Urothelium cell line (cell line): ENCODE measurements around the gene FKBP2.
A peak's percentile ranks its signal among the peaks of the same experiment; 100 is the strongest.
"Not testable (repeated sequence)": the region's sequence is repeated elsewhere in the genome, so short reads cannot be mapped to it uniquely, and the experiment has no call there.

Source experiments
- DNase-seq: peaks from one replicate; pipeline ENCODE4 v3.0.0; 2011; ENCODE audit warnings: low spot score, mixed read lengths
- FAIRE-seq: peaks from 2 replicates; lab custom pipeline; 2011; peaks lifted over from hg19 to GRCh38; lab: Jason Lieb, UNC

The FKBP2 gene

DNA sequence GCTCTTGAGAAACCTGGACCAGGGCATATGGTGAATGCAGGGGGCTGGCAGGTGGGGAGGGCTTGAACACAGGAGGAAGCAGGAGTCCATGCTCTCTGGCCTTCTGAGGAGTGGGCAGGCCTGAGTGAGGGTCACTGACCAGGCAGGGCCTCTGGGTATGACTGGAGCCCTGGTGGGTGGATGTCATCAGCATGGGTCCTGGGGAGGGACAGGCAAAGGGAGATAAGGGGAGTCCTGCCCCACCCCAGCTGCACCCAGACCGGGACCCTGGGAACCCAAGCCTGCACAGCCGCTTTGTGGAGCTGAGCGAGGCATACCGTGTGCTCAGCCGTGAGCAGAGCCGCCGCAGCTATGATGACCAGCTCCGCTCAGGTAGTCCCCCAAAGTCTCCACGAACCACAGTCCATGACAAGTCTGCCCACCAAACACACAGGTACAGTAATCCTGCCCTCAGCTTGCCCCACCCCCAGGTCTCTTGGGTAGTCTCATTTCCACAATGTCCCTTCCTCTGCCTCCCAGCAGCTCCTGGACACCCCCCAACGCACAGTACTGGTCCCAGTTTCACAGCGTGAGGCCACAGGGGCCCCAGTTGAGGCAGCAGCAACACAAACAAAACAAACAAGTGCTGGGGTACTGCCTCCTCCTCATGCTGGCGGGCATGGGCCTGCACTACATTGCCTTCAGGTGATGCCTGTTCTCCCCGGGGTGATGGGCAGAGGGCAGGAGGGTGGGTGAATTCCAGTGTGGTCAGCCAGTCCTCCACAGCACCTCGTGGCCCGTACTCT is 8.5 kb upstream of the FKBP2 start:
- DNase-seq = no peak
- FAIRE-seq = no peak

DNA sequence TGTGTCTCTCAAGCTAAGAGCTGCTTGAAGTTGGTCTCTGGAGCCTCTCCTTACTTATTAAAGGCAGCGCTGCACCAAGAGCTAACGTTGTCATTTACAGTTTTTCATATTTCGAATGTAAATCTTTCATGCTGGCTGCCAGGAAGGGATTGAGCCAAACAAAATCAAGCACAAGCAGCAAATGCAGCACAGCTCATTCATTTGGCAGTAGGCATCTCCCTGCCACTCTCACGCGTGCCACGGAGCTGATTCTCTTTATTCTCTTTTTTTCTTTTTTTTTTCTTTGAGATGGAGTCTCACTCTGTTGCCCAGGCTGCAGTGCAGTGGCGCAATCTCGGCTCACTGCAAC is 8.0 kb upstream of the FKBP2 start:
- FAIRE-seq = no peak
- DNase-seq = no peak

DNA sequence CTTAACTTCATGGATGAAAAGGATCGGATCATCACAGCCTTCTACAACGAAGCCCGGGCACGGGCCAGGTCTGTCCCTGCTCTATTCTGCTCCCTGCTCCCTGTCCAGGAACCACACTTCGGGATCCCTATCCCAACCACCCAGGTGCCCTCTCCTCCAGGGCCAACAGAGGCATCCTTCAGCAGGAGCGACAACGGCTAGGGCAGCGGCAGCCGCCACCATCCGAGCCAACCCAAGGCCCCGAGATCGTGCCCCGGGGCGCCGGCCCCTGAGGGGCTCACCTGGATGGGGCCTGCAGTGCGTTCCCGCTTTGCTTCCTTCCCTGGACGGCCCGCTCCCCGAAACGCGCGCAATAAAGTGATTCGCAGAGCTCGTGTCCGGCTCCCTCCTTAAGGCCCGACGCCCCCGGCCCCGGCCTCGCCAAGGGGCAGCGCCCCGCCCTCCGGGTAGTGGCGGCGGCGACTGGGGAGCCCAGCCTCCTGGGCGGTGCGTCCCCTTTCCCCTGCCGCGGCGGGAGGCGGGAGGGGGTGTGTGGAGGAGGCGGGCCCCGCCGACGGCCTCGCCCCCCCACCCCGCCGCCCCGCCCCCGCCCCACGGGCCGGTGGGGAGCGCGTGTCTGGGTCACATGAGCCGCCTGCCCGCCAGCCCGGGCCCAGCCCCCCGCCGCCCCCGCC is 6.8 kb upstream of the FKBP2 start, which contains the start of gene VEGFB:
VEGFB (plus strand) TSS at position 672 of the 674 bp plus-strand sequence. CDS start 250 bp downstream, outside the sequence.
- FAIRE-seq = no peak

DNA sequence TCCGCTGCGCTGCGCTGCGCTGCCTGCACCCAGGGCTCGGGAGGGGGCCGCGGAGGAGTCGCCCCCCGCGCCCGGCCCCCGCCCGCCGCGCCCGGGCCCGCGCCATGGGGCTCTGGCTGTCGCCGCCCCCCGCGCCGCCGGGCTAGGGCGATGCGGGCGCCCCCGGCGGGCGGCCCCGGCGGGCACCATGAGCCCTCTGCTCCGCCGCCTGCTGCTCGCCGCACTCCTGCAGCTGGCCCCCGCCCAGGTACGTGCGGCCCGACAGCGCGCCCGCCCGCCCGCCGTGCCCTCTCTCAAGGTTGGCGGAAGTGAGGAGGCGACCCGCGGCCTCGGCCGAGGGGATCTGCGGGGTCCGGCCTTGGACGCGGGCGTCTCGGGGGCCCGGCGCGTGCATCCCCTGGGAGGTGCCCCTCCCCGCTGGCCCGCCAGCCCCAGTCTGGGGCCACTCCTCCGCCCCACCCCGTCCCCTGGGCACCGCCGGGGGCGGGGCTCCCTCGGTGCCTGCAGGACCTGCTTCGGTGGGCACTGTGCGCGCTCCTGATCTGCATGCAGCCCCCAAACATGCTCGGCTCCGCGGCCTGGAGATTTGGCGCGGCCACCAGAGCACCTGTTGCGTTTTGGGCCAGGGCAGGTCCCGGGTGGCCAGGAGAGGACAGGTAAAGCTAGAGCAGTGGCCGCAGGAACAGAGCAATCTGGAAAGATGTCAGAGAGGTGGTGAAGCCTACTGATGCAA is 6.1 kb upstream of the FKBP2 start:
- DNase-seq = peak; percentile 71
- FAIRE-seq = no peak

More for the DNA sequence above, 6.8 kb upstream of the FKBP2 start, which contains the start of gene VEGFB:
- DNase-seq = peak; percentile 86

DNA sequence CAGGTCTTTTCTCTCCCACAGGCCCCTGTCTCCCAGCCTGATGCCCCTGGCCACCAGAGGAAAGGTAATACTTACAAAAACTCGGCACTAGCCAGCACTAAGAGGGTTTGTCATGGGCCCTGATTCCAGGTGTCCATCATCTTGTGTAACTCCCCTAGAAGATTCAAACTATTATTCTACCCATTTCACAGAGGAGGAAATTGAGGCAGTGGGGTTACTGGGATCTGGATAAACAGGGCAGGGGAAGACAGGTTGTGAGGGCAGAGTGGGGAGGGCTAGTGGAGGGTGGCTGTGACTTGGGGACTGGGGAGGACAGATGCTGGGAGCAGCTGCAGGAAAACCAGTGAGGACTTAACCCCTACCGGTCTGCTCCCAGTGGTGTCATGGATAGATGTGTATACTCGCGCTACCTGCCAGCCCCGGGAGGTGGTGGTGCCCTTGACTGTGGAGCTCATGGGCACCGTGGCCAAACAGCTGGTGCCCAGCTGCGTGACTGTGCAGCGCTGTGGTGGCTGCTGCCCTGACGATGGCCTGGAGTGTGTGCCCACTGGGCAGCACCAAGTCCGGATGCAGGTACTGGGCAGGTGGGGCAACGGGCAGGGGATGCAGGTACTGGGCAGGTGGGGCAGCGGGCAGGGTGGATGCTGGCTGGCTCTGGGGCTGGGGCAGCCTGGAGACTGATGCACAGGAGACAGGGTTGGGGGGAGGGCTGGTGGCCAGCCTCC is 5.3 kb upstream of the FKBP2 start:
- no peak for DNase-seq
- no peak for FAIRE-seq

DNA sequence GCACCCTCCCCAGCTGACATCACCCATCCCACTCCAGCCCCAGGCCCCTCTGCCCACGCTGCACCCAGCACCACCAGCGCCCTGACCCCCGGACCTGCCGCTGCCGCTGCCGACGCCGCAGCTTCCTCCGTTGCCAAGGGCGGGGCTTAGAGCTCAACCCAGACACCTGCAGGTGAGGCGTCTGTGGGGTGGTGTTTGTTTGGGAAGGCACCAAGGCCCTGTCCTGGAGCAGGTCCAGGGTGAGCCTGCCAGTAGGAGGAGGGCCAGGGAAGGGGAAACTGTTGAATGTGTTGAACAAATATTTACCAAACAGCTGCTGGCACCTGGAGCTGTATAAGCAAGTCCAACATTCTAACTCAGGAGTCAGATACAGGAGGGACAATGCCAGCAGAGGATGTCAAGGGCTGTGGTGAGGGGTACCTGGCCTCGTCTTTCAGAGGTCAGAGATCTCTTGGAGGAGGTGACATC is 3.4 kb upstream of the FKBP2 start:
- no peak for DNase-seq
- FAIRE-seq = no peak

DNA sequence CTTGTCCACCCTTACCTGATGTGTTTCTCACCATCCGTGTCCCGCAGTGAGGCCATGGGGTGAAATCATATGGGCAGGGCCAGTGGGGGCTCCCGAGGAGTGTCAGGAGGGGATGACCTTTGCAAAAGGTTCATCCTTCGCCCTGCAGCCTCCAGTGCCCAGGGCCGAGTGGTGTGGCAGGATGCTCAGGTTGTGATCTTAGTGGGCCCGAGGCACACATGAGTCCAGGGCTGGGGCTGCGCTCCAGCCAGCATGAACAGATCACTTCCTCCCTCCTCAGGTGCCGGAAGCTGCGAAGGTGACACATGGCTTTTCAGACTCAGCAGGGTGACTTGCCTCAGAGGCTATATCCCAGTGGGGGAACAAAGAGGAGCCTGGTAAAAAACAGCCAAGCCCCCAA is 2.8 kb upstream of the FKBP2 start:
- DNase-seq (no peak), FAIRE-seq (no peak)

DNA sequence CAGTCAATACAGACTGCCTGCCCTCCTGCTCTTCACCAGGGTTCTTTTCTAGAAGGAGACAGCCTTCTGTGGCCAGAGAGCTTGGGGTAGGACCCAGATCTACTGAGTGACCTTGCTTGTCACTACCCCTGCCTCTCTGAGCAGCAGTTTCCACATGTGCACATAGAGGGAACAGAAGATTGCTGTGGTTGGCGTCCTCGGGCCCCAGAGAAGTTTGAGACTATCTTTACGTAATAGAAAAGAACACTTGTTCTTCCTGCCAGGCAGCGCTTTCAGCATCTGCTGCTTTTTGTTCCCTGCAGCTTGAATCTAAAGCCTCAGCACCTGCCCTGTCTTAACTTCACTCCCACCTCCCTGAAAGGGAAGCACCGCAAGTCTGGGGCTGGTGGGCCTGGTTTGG is 1.9 kb upstream of the FKBP2 start:
- DNase-seq = no peak
- no peak for FAIRE-seq

DNA sequence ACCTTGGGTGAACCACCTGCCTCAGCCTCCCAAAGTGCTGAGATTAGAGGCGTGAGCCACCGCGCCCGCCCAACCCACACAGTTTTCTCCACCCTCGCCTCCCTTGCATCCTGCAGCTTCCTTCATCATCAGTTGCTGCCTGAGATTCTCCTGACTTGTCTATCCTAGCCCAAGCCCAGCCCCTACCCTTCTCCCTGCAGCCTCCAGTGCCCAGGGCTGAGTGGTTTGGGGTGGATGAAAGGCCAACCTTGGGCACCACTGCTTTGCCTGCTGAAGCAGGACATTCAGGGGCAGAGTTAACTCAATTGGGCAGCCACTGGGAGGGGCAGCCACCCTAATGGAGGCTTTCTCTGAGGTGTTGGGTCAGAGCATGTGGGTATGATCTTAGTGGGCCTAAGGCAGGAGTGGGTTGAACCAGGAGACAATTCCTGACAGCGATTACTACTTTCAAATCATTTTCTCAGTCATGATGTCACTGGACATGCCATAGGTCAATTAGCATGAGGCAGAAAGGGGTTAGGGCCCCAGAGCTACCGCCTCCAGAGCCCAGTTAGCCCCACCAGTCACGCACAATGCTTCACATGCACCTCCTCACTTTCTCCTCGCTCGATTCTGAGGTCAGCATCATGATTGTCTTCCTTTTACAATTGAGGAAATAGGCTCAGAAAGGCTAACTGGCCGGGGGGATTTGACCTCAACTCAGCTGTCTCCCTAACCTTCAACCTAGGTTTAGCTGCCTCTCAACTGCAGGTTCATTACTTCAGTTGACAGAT is 1.0 kb upstream of the FKBP2 start:
- DNase-seq = no peak
- no peak for FAIRE-seq

DNA sequence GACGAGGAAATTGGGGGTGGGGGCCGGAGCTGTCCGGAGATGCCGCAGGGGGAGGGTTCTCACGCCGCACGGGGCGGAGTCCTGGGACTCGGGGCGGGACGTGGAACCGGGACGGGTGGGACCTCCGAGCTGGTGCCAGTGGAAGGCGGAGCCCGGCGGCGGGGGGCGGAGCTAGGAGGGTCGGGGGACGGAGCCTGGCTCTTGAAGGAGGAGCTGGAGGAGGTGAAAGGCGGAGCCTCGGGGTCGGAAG is 271 bp downstream of the FKBP2 start:
- DNase-seq (peak; percentile 97), FAIRE-seq (no peak)

DNA sequence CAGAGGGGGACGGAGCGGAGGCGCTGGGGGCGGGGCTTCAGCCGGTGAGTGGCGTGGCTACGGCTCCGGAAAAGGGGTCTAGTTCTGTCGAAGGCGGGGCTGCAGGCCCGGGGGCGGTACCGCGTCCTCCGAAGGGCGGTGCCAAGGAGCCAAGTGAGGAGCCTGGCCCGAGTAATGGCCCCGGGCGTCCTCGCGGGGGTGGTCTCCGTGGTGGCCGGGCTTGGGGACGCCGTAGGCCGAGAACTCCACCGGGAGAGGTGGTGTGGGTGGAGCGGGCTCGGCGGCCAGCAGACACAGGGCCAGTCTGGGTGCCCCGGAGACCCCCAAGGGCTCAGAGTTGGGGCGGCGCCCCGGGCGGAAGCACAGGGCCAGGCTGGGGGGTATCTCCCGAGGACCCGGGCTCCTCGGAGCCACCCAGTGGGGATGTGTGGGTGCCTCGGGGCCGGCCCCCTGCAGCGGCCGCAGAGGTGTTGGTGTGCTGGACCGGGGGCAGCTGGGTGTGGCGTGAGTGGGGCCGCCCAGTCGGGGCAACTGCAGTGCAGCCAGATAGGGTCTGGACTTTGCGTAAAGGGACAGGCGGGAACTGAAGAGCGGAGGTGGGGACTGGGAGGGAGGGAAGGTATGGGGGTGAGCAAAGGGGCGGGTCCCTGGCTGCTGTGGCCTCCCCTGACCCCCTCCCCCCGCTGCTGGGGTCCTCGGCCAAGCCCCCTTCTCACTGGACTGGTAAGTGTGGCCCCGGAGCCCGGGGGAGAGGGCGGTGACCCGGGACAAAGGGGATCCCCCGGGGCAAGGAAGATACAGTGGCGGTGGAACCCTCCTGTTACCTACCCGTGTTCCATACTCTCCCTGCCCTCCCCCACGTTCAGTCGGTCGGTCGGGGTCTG is 838 bp downstream of the FKBP2 start:
- FAIRE-seq = no peak

DNA sequence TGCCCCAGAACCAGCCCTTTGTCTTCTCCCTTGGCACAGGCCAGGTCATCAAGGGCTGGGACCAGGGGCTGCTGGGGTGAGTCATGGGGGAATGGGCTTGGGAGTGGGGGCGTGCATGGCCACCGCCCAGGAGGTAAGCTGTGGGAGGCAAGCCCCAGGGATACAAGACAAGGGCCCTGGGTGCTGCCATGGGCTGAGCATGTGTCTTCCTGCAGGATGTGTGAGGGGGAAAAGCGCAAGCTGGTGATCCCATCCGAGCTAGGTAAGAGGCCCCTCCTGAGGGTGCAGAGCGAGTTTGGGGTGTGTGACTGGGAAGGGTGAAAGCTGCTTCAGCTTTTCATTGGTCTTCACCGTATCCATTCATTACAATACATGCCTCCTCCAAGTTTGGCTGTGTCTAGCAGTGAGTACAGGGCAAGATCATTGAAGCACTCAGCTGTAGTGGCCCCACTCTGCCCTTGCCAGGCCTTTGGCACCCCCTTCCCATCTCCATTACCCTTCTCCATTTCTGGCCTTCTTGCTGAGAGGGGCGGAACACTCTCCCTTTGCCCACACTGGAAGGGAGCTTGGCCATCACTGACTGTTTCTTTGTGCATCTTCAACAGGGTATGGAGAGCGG is 2.5 kb downstream of the FKBP2 start:
- DNase-seq (no peak), FAIRE-seq (no peak)

More for the DNA sequence above, 838 bp downstream of the FKBP2 start:
- DNase-seq = peak; percentile 29

DNA sequence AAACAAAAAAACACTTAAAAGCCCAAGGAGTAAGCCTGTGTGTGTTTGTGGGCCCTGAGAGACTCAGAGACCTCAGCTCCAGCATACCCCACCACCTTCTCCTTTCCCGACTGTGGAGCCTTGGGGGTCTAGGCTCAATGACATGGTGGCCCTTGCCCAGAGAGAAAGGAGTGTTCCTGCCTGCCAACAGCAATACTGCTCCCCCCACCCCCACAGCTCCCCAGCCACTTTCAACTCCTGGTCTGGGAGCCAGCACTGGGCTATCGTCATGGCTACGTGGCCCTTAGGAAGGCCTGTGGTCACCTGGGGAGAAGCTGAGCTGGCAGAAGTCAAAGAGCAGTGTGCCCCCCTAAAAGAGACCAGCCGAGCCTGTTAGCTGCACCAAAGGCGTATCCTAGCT is 3.2 kb downstream of the FKBP2 start:
- no peak for FAIRE-seq
- DNase-seq = no peak

DNA sequence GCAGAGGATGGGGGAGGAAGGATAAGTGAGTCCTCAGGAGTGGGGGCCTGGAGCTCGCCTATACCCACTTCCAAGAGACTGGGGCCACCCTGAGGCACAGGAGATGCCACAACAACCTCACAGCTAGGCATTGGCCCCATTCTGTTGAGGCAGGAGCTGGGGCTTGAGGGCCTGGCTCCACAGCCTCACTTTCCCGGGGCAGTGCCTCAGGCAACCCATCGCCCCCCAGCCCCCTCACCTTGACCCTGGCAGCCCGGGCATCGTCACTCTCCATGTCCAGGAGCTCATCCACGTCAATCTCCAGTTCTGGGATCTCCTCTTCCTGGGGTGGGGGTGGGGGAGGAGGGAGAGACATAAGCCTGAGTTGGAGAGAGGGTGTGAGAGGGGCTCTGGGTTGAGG is 4.1 kb downstream of the FKBP2 start:
- DNase-seq = no peak
- FAIRE-seq = no peak

DNA sequence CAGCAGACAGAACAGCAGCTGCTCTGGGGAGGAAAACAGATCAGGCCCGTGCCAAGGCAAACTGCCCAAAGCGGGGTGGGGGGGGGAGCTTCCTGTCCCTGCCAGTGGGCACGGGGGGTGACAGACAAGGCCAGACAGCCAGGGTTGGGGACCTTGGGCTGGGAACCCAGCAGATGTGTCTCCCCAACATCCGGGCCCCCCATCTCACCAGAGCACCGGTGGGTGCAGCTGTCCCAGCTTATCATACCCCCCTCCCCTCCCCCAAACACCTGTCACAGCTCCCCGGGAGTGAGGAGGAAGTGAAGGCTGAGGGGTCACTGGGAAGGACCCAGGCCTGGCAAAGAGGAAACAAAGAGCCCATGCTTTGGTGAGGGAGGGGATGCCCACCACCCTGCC is 4.5 kb downstream of the FKBP2 start:
- FAIRE-seq = no peak
- DNase-seq = no peak

DNA sequence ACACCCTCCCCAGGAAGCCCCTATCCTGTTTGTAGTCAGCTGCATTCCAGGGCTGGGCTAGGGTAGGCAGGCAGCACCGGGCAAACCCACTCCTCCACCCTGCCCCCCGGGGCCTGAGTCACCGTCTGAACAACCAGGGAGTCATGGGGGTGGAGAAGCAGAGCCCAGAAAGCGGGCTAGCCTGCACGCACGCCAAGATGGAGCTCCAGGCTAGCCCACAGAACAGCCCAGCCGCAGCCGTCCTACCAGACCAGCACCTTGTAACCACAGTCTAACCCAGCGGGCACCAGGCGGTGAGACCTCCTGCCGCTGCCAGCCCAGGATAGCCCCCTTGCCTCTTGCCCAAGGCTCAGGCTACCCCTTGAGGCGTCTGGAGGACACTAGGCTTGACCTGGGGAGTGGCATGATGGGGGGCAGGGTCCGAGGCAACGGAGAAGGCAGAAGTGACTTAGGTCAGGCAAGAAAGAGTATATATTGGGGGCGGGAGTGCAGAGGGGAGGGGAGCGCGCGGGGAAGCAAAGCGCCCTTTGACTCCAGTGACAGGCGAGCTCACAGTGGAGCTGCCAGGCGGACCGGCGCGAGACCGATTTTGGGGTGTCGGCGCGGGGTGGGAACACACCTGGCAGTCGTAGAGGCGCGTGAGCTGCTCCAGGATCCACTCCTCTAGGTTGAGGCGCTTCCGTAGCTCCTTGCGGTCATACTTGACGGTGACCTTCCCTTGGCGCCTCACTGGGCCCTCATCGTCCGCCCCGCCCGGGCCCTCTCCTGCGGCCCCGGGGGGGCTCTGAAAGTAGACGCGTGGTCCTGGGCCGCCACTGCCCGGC is 5.1 kb downstream of the FKBP2 start:
- FAIRE-seq (no peak), DNase-seq (peak; percentile 74)

DNA sequence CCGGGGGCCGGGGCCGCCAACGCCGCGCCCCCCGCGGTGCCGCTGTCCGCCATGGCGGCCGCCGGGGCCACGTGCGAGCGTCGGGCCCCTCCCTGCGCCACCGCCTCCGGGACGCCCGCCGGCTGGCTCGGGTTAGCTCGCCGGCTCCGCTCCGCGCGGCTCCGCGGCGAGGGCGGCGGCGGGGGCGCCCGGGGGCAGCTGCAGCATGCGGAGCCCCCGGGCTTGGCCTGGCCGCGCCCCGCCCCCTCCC is 5.7 kb downstream of the FKBP2 start:
- not testable (repeated sequence) for DNase-seq, FAIRE-seq
